Measurements from ENCODE around the gene GRM7.

GRM7 gene

DNA sequence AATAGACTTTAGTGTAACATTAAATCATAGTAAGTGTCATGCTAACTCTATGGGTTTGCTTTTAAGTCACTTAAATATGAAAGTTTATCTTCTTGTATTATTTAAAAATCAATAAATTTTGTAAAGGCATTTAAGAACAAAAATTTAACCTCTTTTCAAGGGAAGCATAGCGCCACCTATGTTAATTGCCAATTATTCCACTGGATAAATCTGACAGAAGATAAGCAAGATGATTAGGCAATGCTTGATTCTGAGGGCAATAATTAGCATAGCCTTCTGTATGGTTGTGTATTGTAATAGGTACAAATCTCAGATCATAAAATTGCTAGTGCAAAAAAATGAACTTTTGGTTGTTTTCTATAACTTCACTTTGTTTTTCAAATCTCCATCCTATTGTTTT is 560.1 kb downstream of the GRM7 start:
- no peak for DNase-seq

DNA sequence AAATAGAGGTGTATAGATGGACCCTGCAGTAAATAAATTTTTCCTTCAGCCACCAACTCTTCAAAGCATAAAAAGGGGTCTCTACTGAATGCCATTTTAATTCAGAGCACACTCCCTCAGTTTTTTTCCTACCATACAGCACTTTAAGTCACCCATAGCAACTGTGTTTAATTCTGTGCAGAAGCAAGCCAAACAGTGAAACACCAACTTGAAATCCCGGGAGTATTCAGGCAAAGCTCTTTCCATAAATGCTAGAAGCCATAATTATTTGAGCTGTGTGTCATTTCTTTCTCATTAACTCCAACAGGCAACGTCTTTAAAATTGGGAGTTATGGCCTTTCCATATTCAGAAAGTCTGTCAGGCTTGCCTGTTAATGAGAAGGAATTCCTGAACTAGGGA is 562.1 kb downstream of the GRM7 start:
- no peak for DNase-seq

DNA sequence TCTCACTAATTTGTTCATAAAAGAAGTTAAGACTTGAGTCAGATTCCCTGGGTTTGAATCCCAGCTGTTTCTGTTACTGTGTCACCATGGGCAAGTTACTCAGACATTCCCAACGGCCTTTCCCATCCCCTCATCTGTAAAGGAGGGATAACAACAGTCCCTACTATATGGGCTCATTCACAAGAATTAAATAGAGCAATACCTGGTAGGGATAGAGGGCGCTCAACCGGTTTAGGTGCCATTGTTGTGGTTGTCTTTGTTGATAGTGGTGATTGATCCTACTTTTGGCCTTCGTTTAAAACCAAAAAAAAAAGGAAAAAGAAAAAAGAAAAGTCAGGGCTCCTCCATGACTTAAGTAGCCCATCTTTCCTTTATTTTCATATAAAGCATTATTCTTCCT is 563.1 kb downstream of the GRM7 start:
- no peak for DNase-seq

DNA sequence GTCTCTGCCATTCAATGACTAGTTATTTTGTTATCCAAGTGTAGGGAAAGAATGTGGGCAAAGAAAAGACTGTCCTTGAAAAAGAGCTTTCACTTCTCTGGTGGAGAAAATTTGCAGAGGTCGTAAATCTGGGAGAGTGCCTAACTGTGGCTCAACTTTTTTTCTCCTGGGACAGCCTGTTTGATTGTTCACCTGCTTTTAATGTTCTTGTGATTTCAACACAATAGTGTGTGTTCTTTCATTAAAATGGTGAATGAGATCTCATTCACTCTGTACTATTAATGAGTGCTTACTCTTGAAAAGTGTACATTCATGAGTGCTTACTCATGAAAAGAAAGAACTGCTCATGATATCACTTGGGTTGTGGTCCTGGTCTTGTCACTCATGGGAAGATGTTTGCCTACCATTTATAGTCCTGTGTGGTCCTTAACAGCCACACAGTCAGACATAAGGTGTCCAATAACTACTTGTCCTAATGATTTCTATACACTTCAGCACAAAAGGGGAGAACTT is 567.3 kb downstream of the GRM7 start:
- no peak for DNase-seq

DNA sequence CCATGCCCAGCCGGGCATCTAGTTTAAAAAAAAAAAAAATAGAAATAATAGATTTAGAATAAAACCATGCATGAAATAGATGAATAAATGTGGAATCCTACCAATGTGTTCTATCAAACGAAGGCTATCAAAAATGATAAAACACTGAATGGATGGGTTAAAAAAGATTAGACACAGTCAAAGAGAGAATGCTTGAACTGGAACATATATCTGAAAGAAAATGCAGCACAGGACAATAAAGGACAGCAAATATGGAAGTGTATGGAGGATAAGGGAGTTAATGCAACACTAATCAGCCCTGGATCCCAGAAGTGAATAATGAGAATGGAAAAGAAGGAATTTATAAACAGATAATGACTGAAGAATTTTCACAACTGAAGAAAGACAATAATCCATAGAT is 571.7 kb downstream of the GRM7 start:
- no peak for DNase-seq

DNA sequence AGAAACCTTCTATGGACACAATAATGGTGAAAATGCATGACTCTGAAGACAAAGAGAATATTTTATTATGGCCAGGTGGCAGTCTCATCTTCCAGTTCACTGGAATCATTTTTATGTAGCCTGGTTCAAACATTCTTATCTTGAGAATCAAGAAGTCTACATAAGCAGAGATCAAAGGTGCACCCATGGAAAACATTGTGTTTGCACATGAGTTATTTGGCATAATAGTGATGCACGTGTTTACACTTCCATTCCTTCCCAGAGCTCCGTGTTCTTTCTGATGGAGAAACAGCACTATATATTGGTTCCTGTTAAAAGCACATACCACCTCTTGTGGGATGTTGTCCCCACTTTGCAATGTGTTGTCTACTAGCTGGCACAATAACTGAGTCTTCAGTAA is 572.2 kb downstream of the GRM7 start:
- DNase-seq = no peak

DNA sequence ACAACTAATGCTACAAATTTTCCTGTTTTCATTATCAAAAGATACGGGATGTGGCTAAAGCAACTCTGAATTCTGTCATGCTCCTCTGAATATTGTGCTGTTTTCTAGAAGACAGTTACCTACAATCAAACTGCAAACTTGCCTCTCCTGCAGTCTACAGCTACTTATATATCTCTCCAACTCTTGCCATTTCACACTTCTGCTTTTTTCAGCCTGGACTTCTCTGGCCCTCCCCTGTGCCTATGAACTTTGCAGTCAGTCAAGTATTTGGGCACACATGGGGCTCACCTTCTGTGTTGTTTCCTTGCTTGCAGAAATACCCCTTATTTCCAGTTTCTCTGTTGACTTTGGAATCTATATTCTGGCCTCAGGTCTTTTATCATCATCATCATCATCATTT is 575.6 kb downstream of the GRM7 start:
- no peak for DNase-seq

DNA sequence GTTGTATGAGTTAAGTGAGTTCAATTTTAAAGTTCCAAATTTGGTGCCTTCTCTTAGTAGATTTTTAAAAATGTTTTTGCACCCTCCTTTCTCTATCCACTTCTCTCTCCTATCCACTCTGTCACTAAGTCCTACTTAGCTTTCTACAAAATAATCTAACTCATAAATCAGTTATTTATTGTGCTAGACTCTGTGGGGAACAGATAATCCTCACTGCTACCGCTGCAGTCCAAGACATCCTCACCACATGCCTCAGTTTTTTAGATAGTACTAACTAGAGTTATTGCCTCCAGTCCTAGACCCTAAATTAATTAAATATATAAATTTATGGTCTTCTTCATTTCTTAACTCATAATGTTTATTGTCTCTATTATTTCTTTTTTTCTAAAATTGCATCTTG is 576.3 kb downstream of the GRM7 start:
- no peak for DNase-seq

DNA sequence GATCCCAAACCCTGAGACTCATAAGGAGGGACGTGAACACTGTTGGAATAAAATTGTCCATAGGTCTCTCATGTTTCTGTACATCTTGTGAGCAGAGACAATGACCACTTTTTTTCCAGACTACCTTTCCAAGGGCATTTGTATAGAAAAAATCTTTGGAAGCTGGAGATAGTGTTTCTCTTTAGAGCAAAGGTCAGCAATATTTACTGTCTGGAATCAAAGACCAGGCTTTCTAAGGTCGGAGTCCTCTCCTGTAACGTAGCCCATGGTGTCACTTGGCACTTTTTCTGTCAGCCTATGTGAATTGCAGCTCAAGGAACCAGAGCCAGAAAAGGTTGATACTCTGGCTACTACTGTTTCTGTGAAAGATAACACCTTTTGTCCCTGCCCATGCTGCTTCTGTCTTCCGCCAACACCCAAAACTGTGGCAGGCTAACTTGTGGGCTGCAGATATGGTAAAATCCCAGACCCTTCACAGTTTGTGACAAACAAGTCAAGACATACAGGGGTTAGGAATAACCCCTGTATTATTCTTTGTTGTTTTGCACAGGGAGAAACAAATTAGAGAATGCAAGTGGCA is 578.3 kb downstream of the GRM7 start:
- no peak for DNase-seq

DNA sequence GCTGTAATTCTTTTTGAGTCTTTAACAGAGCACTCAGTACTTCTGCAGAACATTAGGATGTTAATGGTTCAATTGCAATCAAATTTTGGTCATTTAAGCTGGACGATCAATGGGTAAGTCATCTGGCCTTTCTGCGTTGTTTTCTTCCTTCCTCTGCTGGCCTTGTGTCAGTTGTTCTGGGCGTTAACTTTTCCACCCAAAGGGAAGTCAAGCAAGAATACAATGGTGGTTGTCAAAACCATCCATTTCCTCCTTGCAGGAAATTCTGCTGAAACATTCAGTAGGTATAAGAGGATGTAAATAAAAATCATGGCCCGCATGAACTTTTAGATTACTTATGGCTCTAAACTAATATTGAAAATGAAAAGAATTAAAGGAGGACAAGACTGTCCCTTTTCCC is 584.0 kb downstream of the GRM7 start:
- no peak for DNase-seq

DNA sequence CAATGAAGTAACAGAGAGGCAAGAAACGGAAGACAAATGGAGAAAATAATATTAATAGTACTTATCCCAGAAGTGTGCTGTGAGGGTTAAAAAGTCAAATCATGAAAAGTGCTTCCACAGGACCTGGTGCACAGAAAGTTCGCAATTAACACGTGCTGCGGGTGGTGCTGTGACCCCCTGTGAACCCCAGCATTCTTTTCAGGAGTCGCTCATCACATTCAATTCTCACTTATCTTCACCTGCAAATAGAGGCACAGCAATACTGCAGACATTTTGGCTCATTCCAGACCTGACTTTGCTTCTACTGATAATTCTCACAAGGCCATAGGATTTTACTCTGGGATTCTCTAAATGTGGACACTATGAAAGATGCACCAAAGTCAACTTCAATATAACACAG is 584.4 kb downstream of the GRM7 start:
- no peak for DNase-seq

DNA sequence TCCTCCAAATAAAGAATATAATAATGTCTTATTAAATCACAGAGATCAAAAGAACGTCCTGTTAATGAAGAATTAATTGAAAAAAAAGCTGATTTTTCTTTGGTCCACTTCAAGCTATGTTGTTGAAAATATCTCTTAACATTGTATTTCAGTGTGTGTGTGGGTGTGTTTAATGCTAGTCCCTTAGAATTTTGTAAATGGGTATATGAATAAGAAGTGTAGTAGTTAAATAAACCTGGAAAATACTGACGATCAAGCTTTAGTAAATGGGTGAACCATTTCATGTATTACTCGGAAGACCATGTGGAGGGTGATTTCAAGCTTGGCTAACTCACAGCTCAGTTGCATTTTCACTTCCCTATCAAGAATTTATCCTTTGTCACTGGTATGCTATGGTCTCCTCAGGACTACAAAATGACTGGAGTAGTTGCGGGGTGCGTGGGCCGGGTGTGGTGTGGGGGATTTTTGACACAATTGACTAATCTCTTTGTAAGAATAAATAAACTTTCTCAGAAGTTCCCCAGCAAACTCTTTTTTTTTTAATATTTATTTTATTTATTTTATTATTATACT is 586.4 kb downstream of the GRM7 start:
- DNase-seq = no peak

DNA sequence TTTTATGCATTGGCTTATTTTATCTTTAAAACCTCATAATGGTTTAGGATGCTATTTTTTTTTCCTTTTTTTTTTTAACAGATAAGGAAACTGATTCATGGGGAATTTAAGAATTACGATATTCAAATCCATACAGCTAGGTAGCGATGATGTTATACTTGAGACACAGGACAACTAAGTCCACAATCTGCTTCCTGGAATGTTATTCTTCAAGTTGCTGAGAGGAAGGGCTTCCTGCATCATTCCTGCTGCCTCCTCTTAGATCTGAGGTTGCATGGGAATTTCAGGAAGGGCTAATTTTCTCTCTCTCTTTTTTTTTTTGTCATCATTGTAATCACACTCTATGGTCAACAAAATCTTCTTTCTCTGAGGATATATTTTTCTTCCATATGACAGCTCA is 595.5 kb downstream of the GRM7 start:
- DNase-seq = no peak

DNA sequence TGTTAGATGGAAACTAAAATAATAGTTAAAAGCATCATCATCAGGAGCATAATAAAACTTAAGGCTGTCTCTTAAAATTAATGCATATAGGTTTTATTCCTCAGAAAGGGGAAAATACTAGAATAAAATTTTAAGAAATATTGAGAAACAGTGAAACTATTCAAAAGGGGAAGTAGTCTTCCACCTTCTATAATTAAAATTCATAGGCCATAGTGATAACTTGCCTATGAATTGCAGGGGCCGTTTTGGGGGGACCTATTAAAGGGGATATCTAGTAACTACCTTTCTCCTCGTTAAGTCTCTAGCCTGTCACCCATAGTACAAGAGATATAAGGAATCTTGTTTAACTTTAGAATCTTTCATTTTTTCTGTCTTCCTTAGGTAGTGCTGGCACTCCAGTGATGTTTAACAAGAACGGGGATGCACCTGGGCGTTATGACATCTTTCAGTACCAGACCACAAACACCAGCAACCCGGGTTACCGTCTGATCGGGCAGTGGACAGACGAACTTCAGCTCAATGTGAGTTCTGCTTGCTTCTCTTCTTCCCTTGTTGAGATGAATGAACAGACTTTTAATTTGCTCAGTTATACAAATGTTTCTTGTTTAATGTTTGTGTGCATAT is 600.4 kb downstream of the GRM7 start:
- no peak for DNase-seq

DNA sequence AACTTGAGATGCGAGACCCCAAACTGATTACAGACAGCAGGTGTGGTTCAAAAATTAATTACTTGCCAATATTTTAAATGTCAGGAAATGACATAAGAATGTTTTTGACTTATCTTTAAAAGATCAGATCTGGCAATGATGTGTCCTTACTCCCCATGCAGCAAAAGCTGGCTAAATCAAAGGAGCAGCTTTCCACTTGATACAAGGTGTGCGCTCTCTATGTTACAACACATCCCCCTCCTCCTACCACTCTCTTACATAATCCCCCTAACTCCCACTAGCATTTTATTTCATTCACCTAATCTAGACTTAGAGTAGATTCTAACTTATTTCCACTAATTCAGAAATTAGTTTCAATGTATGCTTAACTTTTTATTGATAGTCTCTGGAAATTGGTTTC is 609.0 kb downstream of the GRM7 start:
- no peak for DNase-seq

DNA sequence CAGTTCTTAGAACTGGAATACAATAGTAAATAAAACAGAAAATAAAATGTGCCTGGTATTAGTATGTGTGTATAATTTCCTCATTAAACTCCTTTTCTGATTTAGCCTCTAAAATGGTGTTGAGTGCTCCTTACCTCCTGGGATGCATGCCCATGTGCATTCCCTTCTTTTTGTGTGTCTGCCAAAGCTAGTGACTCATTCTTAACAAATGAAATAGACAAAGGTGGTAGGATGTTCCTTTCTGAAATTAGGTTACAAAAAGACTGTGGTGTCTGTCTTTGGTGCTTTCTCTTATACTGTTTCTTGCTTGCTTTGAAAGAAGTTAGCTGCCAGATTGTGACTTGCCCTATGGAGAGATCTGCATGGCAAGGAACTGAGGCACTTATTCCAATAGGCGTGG is 623.7 kb downstream of the GRM7 start:
- no peak for DNase-seq

DNA sequence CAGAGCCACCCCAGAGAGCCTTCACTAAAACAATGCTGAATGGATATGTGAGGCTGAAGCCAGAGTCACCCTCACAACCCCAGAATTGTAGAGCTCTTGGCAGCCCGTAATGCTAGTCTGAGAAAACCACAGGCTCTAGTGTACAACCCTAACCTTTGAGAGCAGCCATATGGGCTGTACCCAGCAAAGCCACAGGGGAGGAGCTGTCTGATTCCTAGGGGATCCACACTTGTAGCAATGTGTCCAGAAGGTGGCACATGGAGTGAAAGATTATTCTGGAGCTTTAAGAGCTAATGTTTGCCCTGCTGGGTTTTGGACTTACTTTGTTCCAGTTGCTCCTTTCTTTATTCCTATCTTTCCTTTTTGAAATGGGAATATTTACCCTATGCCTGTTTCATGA is 626.8 kb downstream of the GRM7 start:
- DNase-seq = no peak

DNA sequence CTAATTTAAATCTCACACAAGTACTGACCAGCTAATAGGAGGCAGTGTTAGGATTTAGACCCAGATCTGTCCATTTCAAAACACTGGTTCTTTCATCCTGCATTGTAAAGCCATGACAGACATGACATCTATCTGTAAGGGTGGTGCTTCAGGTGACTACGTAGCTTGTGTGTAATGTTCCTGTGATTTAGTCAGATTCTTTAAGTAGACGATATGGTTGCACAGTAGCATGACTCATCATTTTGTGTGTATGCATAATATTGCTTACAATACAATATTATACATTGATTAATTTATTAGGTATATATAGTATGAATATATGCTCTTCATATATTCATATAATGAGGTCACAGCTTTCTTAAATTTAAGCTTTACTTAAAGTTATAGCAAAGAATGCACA is 628.5 kb downstream of the GRM7 start:
- DNase-seq = no peak

DNA sequence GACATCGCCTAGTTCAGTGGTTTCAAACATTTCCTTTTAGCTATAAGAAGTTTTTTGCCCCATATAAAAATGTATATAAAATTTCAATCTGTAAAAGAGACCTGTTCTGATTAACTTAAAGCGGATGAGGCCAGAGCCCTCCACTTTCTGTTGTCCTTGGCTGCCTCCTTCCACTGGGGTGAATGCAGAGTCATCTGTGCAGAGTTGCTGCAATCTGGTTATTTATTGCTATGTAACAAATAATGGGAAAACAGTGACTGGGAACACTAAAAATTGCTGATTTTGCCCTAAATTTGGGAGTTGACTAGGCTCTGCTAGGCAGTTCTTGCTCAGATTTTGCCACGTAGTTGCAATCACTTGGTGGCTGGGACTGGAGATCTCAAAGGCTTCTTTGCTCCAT is 637.8 kb downstream of the GRM7 start:
- DNase-seq = no peak

DNA sequence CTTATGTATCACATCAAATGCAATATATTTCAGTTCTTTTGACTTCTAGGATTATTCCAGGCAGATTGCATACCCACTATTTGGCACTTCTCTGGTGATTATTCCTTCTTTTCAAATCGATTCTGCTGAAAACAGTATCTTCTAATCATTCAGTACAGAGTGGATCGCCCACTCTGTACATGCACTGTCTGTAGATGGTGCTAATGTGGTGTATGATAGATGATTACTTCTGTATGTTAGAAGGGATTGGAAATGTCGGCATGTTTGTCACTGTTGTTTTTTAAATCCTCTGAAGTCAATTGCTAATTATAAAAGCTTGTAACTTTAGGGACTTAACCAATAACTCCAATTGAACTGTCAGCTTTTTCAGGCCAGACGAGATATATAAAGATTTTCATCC is 642.5 kb downstream of the GRM7 start:
- no peak for DNase-seq

DNA sequence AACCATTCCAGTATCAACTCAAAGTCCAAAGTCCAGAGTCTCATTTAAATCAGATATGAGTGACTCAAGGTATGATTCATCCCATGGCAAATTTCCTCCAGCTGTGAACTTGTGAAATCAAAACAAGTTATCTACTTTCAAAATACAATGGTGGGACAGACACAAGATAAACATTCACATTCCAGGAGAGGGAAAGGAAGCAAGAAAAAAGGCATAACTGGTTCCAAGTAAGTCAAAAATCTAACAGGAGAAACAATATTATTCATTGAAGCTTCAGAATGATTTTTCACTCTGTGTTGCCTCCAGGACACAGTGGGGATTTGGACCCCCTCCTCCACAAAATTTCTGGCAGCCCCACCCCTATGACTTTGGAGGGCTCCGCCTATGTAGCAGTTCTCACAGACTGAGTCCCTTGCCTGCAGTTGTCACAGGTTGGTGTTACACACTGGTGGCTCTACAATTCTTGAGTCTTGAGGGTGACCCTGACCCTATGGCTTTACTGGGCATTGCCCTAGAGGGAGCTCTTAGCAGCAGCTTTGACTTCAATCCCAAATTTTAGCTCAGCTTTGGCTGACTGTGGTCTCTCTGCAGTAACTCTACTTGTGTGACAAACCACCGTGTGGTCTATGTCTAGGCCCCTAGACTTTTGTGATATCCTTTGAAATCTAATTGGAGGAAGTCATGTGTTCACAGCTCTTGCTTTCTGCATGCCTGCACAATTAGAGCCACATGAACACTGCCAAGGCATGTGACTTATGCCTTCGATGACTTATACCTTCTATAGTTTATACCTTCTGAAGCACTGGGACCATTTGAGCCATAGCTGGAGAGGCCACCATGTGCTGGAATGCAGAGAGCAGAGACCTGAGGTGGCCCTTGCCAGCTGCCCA is 644.2 kb downstream of the GRM7 start:
- DNase-seq = no peak

DNA sequence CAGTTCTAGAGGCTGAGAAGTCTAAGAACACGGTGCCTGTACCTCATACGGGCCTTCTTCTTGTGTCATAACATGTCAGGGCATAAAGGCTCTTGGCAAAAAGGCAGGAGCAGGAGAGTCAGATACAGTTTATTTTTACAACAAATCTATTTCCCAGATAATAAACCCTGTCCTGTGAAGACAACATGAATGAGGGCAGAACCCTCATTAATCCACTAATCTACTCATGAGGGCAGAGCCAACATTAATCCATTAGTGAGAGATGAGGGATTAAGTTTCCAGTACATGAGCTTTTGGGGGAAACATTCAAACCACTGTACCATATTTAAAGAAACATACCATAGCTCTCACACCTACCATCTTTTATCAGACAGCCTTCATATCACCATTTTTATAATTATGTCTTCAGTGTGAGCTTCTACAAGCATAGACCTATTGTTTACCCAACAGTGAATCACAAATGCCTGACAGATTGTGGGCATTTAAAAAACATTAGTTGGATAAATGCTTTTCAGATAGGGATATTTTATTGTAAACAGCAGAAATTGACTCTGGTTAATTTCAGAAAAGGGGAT is 645.8 kb downstream of the GRM7 start:
- DNase-seq = no peak

DNA sequence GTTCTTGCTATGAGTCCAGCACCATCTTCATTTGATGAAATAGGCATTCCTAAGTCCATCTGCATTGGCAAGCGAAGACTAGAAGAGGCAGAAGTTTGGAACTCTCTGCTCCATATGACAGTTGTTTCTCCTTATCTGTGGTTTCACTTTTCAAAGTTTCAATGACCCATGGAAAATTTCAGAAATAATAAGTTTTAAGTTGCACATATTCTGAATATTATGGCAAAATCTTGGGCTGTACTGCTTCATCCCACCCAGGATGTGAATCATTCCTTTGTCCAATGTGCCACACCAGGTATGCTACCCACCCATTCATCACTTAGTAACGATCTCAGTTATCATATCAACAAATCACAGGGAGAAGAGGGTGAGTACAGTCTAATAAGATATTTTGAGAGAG is 647.9 kb downstream of the GRM7 start:
- DNase-seq = no peak

DNA sequence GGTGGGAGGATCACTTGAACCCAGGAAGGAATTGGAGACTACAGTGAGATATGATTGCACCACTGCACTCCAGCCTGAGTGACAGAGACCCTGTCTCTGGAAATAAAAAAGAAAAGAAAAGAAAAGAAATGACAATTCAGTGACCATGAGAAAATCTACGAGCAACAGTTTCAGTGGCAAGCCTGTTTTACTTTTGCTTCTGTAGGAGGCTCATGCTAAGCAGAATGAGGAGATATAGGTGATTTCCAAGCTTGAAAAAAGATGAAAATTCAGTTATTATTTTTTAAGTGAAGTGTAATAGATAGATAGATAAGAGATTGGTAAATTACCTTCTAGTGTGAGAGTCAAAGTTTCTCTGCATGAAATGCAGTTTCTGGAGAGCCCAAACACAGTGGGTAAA is 651.1 kb downstream of the GRM7 start:
- DNase-seq = no peak
